Fibroblast of skin of left biceps (primary cell): Measurements from ENCODE around the gene HBZ.
A peak's percentile ranks its signal among the peaks of the same experiment; 100 is the strongest.
"Not testable (repeated sequence)": the region's sequence is repeated elsewhere in the genome, so short reads cannot be mapped to it uniquely, and the experiment has no call there.

Experiments
- DNase-seq, 2 experiments: peaks; one replicate each; pipeline ENCODE4 v3.0.0-alpha.2; 2013; ENCODE audit warnings: low read depth in 2 of 2

The HBZ gene

GRCh38 chr16:152141-153128 is at the start of gene HBZ:
Gene HBZ (plus strand): TSS chr16:152644. CDS start chr16:152910, 266 bp downstream.
- no peak for DNase-seq

GRCh38 chr16:104355-104754 is 48.1 kb upstream of the HBZ start:
- no peak for DNase-seq

- no peak for DNase-seq
These were observed 47.5 kb upstream of the HBZ start for GRCh38 chr16:104928-105327.

GRCh38 chr16:105521-105920 is 46.9 kb upstream of the HBZ start:
- no peak for DNase-seq

GRCh38 chr16:106623-107324 is 45.7 kb upstream of the HBZ start:
- peak; percentile 38 for DNase-seq

GRCh38 chr16:112153-112840 is 40.1 kb upstream of the HBZ start:
- DNase-seq: no peak

- DNase-seq: no peak
These were observed 38.1 kb upstream of the HBZ start for GRCh38 chr16:114327-114726.

GRCh38 chr16:116015-116414 is 36.4 kb upstream of the HBZ start:
- DNase-seq: no peak

GRCh38 chr16:117379-118365 is 34.8 kb upstream of the HBZ start:
- DNase-seq: no peak

GRCh38 chr16:118857-119256 is 33.6 kb upstream of the HBZ start:
- no peak for DNase-seq

GRCh38 chr16:119295-119694 is 33.1 kb upstream of the HBZ start:
- DNase-seq: no peak

- no peak for DNase-seq
These were observed 32.5 kb upstream of the HBZ start for GRCh38 chr16:119835-120491.

- no peak for DNase-seq
These were observed 31.7 kb upstream of the HBZ start for GRCh38 chr16:120756-121155.

GRCh38 chr16:122361-122760 is 30.1 kb upstream of the HBZ start:
- no peak for DNase-seq

GRCh38 chr16:123558-124350 is 28.7 kb upstream of the HBZ start:
- not testable (repeated sequence) for DNase-seq

- DNase-seq: no peak
These were observed 27.4 kb upstream of the HBZ start for GRCh38 chr16:125011-125410.

GRCh38 chr16:129075-129474 is 23.4 kb upstream of the HBZ start:
- DNase-seq: no peak

- no peak for DNase-seq
These were observed 21.8 kb upstream of the HBZ start for GRCh38 chr16:130533-131173.

GRCh38 chr16:132120-132519 is 20.3 kb upstream of the HBZ start:
- DNase-seq: no peak
